K562 (cell line): Measurements from ENCODE around the gene FAM131C. TPM values are rescaled to one million over a fixed set of nuclear protein-coding genes. Genes with fewer than 3 reads are reported as not detected.

Source experiments
- CBFA2T2 ChIP-seq: fragments of 450-650 bp; conservative IDR thresholded peaks from 2 replicates; pipeline ENCODE4 v1.6.1; 2017; ENCODE audit warnings: mild to moderate bottlenecking
- KDM5B ChIP-seq: fragments of 200-600 bp; sonication (generic); IDR thresholded peaks from 2 replicates; pipeline ENCODE4 v1.6.1; 2012; ENCODE audit warnings: low read depth, mild to moderate bottlenecking, moderate library complexity, low read length, control low read depth, inconsistent platforms; ENCODE audit not compliant: insufficient replicate concordance
- MAFF ChIP-seq: IDR thresholded peaks from 2 replicates; pipeline ENCODE4 v1.6.1; 2012; ENCODE audit warnings: low read length, improper control_type of control experiment
- POLR2AphosphoS2 ChIP-seq: IDR thresholded peaks from 2 replicates; pipeline ENCODE4 v1.6.1; 2012; ENCODE audit warnings: low read length, improper control_type of control experiment
- POLR2G ChIP-seq: fragments of 200-400 bp; formaldehyde crosslinking; IDR thresholded peaks from 2 replicates; pipeline ENCODE4 v1.6.1; 2017; ENCODE audit warnings: low read depth, mild to moderate bottlenecking, antibody characterized with exemption, low read length, moderate library complexity
- RBFOX2 ChIP-seq: fragments of 200-400 bp; formaldehyde crosslinking; IDR thresholded peaks from 2 replicates; pipeline ENCODE4 v1.6.1; 2017; ENCODE audit warnings: low read depth, mild to moderate bottlenecking, low read length, moderate library complexity
- TRIM24 ChIP-seq, 2 experiments: fragments of 450-650 bp; IDR thresholded peaks; 2 replicates each; pipeline ENCODE4 v1.6.1; 2016
- ZBTB7A ChIP-seq: IDR thresholded peaks from 2 replicates; pipeline ENCODE4 v1.6.1; 2011; ENCODE audit warnings: low read depth, mild to moderate bottlenecking, low read length, moderate library complexity, borderline replicate concordance; ENCODE audit not compliant: control insufficient read depth
- ZFX ChIP-seq: sonication (generic); formaldehyde crosslinking; IDR thresholded peaks from 2 replicates; pipeline ENCODE4 v1.8.0; 2022; ENCODE audit warnings: mild to moderate bottlenecking, missing genetic modification reagents, moderate library complexity
- polyA plus RNA-seq, 8 experiments: library from polyadenylated mRNA; depleted of rRNA in 4 of 8; stranded (reverse) in 5 of 8; unstranded in 3 of 8; fragments of >200 nt; fragmentation: Nextera tagmentation in 2 of 8; fragmentation: Illumina TruSeq in 1 of 8; extraction: Ambion mirVana in 2 of 8; extraction: Trizol in 1 of 8; gene quantifications; 2 replicates each; pipeline versions ENCODE4 v1.2.1 to v1.2.3, GENCODE V29; 2011 to 2014; ENCODE audit warnings: inconsistent platforms in 1 of 8, missing spikeins in 1 of 8
- total RNA-seq, 7 experiments: library from RNA; depleted of rRNA in 6 of 7; stranded (reverse); fragments of >200 nt in 6 of 7; fragmentation: Illumina TruSeq in 2 of 7; extraction: Trizol in 2 of 7; gene quantifications; 2 replicates each; pipeline versions ENCODE4 v1.2.1 to v1.2.3, GENCODE V29; 2011 to 2021; ENCODE audit warnings: low replicate concordance in 1 of 7
- TF ChIP-seq, protein P1 (sequence below), 3 experiments: fragments of 200-800 bp in 1 of 3; fragments of 250-450 bp in 1 of 3; fragments of 450-650 bp in 1 of 3; sonication (Bioruptor Pico) in 1 of 3; sonication (Bioruptor generic) in 1 of 3; formaldehyde crosslinking in 1 of 3; IDR thresholded peaks; 2 replicates each; pipeline versions ENCODE4 v1.6.1 to v1.8.0; 2016 to 2022; ENCODE audit warnings: mild to moderate bottlenecking in 2 of 3, missing genetic modification characterization in 2 of 3, missing compliant biosample characterization in 1 of 3, moderate library complexity in 1 of 3
- TF ChIP-seq, protein P2 (sequence below): sonication (generic); formaldehyde crosslinking; IDR thresholded peaks from 2 replicates; pipeline ENCODE4 v1.8.1; 2022; ENCODE audit warnings: missing genetic modification reagents
- TF ChIP-seq, protein P3 (sequence below): sonication (generic); formaldehyde crosslinking; IDR thresholded peaks from 2 replicates; pipeline ENCODE4 v1.9.0; 2022; ENCODE audit warnings: mild to moderate bottlenecking, missing genetic modification reagents
- TF ChIP-seq, protein P4 (sequence below): sonication (generic); formaldehyde crosslinking; IDR thresholded peaks from 2 replicates; pipeline ENCODE4 v1.8.0; 2022; ENCODE audit warnings: missing genetic modification reagents, mild to moderate bottlenecking, moderate library complexity, borderline replicate concordance
- TF ChIP-seq, protein P5 (sequence below), 2 experiments: IDR thresholded peaks; 2 replicates each; pipeline ENCODE4 v1.6.1; 2011; ENCODE audit warnings: borderline replicate concordance in 1 of 2, control low read depth in 1 of 2, low read depth in 1 of 2, low read length in 1 of 2, mild to moderate bottlenecking in 1 of 2, mixed read lengths in 1 of 2, moderate library complexity in 1 of 2; ENCODE audit not compliant: insufficient read depth in 1 of 2, insufficient read length in 1 of 2, poor library complexity in 1 of 2, severe bottlenecking in 1 of 2; ENCODE audit errors: extremely low read depth in 1 of 2
- TF ChIP-seq, protein P6 (sequence below): fragments of 450-650 bp; IDR thresholded peaks from 2 replicates; pipeline ENCODE4 v1.6.1; 2017; ENCODE audit warnings: mild to moderate bottlenecking, moderate library complexity

The FAM131C gene
- total and polyA plus RNA-seq, 9 of the 15 experiments (the other 6 are each of a cell fraction or from before 2014, with no cell fraction given), result 0.10 to 0.29 (median 0.16) TPM; not detected in 6

DNA sequence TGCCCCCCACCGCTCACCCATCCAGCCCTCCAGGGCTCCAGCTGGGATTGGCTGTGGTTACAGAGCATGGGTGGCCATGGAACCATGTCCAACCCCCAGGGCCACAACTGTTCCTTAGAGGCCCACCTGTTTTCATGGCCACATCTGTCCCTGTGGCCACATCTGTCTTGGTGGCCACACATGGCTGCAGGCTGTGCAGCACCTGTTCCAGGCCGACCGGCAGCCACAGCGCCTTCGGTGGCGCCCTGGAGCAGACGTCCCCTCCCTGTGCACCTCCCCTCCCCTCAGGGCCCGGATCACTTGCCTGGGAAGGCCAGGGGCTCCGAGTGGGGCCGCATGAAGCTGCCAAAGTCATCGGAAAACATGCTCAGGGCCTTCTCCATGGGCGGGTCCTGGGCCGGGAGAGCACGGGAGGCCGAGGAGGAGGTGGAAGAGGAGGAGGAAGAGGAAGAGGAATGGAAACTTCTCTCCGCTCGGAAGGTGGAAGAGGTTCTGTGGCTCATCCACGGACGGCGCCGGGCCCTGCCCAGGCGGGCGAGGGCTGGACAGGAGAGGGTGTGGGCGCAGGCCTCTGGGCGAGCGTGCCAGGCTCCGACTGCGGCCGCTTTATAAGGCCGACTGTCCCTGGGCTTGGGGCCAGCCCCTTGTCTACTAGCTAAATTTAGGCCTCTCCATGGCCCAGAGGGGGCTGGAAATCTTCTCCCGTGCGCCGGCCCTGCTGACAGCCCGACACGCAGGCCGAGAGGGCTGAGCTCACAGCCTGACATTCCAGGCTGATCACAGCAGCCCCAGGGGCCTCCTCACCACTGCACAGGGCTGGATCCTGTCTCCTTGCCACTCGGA lies 55.8 kb downstream of the FAM131C start, which contains the start of gene HSPB7 (continued):
- TF ChIP-seq, protein P1, sequence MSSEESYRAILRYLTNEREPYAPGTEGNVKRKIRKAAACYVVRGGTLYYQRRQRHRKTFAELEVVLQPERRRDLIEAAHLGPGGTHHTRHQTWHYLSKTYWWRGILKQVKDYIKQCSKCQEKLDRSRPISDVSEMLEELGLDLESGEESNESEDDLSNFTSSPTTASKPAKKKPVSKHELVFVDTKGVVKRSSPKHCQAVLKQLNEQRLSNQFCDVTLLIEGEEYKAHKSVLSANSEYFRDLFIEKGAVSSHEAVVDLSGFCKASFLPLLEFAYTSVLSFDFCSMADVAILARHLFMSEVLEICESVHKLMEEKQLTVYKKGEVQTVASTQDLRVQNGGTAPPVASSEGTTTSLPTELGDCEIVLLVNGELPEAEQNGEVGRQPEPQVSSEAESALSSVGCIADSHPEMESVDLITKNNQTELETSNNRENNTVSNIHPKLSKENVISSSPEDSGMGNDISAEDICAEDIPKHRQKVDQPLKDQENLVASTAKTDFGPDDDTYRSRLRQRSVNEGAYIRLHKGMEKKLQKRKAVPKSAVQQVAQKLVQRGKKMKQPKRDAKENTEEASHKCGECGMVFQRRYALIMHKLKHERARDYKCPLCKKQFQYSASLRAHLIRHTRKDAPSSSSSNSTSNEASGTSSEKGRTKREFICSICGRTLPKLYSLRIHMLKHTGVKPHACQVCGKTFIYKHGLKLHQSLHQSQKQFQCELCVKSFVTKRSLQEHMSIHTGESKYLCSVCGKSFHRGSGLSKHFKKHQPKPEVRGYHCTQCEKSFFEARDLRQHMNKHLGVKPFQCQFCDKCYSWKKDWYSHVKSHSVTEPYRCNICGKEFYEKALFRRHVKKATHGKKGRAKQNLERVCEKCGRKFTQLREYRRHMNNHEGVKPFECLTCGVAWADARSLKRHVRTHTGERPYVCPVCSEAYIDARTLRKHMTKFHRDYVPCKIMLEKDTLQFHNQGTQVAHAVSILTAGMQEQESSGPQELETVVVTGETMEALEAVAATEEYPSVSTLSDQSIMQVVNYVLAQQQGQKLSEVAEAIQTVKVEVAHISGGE (CRISPR knock-in tag; IDR thresholded peaks at IDR 0.05), result peak in 1 of 3 experiments; percentile 76; a peak in 2 of 6 replicates
- TF ChIP-seq POLR2AphosphoS2, result no peak
- peak; percentile 37 for TF ChIP-seq KDM5B
- TF ChIP-seq TRIM24 (IDR thresholded peaks at IDR 0.05), result 0 out of 4 replicates have a peak, but pooled peaks of 1 of the 2 experiments have one; percentile 57
- TF ChIP-seq, protein P2, sequence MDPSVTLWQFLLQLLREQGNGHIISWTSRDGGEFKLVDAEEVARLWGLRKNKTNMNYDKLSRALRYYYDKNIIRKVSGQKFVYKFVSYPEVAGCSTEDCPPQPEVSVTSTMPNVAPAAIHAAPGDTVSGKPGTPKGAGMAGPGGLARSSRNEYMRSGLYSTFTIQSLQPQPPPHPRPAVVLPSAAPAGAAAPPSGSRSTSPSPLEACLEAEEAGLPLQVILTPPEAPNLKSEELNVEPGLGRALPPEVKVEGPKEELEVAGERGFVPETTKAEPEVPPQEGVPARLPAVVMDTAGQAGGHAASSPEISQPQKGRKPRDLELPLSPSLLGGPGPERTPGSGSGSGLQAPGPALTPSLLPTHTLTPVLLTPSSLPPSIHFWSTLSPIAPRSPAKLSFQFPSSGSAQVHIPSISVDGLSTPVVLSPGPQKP (CRISPR knock-in tag), result no peak
- TF ChIP-seq POLR2G, result peak; percentile 47; the same call in 1 of the 2 replicates
- peak; percentile 76 for TF ChIP-seq ZFX (CRISPR knock-in tag)
- TF ChIP-seq, protein P3, sequence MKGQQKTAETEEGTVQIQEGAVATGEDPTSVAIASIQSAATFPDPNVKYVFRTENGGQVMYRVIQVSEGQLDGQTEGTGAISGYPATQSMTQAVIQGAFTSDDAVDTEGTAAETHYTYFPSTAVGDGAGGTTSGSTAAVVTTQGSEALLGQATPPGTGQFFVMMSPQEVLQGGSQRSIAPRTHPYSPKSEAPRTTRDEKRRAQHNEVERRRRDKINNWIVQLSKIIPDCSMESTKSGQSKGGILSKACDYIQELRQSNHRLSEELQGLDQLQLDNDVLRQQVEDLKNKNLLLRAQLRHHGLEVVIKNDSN (CRISPR knock-in tag), result 0 out of 2 replicates have a peak, but pooled peaks have one; percentile 21
- TF ChIP-seq RBFOX2, result peak; percentile 41; the same call in 1 of the 2 replicates
- TF ChIP-seq, protein P4, sequence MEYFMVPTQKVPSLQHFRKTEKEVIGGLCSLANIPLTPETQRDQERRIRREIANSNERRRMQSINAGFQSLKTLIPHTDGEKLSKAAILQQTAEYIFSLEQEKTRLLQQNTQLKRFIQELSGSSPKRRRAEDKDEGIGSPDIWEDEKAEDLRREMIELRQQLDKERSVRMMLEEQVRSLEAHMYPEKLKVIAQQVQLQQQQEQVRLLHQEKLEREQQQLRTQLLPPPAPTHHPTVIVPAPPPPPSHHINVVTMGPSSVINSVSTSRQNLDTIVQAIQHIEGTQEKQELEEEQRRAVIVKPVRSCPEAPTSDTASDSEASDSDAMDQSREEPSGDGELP (CRISPR knock-in tag), result peak; percentile 68; the same call in 1 of the 2 replicates
- TF ChIP-seq ZBTB7A, result peak; percentile 59; the same call in 1 of the 2 replicates
- TF ChIP-seq, protein P5, sequence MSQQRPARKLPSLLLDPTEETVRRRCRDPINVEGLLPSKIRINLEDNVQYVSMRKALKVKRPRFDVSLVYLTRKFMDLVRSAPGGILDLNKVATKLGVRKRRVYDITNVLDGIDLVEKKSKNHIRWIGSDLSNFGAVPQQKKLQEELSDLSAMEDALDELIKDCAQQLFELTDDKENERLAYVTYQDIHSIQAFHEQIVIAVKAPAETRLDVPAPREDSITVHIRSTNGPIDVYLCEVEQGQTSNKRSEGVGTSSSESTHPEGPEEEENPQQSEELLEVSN (IDR thresholded peaks at IDR 0.05; ENCODE audit: borderline replicate concordance in 1 of 2, extremely low read depth in 1 of 2, insufficient read depth in 1 of 2, insufficient read length in 1 of 2, low read depth in 1 of 2, low read length in 1 of 2, poor library complexity in 1 of 2, severe bottlenecking in 1 of 2), result peak in 1 of 2 experiments; percentile 59
- TF ChIP-seq, protein P6, sequence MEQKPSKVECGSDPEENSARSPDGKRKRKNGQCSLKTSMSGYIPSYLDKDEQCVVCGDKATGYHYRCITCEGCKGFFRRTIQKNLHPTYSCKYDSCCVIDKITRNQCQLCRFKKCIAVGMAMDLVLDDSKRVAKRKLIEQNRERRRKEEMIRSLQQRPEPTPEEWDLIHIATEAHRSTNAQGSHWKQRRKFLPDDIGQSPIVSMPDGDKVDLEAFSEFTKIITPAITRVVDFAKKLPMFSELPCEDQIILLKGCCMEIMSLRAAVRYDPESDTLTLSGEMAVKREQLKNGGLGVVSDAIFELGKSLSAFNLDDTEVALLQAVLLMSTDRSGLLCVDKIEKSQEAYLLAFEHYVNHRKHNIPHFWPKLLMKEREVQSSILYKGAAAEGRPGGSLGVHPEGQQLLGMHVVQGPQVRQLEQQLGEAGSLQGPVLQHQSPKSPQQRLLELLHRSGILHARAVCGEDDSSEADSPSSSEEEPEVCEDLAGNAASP, result no peak
- TF ChIP-seq CBFA2T2, result peak; percentile 73
- TF ChIP-seq MAFF, result no peak
